Adrenal gland (tissue), 5 donors: ENCODE data around the gene BLVRA.

ENCODE experiments used
- CTCF ChIP-seq, 6 experiments: fragments of 450-650 bp in 4 of 6; fragments of 200-600 bp in 2 of 6; sonication (generic) in 1 of 6; IDR thresholded peaks; 1 replicate in 5 of 6; 2 replicates in 1 of 6; pipeline versions ENCODE4 v1.5.1 to v1.8.0; 2016 to 2021; ENCODE audit warnings: antibody characterized with exemption in 6 of 6, mild to moderate bottlenecking in 2 of 6, moderate library complexity in 1 of 6
- POLR2A ChIP-seq, 2 donors: fragments of 450-650 bp; IDR thresholded peaks; one replicate each; pipeline ENCODE4 v1.6.1; 2017; ENCODE audit warnings: antibody characterized with exemption in 2 of 2, mild to moderate bottlenecking in 2 of 2, moderate library complexity in 1 of 2
- donor health status: DM: no; HTN: no; CAD: no.

GRCh38 chr7:43782768-43783555 is 24.5 kb downstream of the BLVRA start:
- no peak for TF ChIP-seq CTCF (IDR thresholded peaks at IDR 0.05)
- no peak for TF ChIP-seq POLR2A (IDR thresholded peaks at IDR 0.05)
